K562 (cell line): ENCODE measurements around the gene GET4. TPM values are rescaled to one million over a fixed set of nuclear protein-coding genes. Genes with fewer than 3 reads are reported as not detected.

Source experiments
- CBX3 ChIP-seq, 2 experiments: IDR thresholded peaks; 1 replicate in 1 of 2; 2 replicates in 1 of 2; pipeline ENCODE4 v1.6.1; 2012; ENCODE audit warnings: inconsistent platforms in 2 of 2, low read length in 2 of 2, borderline replicate concordance in 1 of 2, control low read depth in 1 of 2
- FOXJ2 ChIP-seq: fragments of 200-800 bp; sonication (Bioruptor generic); IDR thresholded peaks from 2 replicates; pipeline ENCODE4 v1.6.1; 2016; ENCODE audit warnings: missing genetic modification characterization, missing compliant biosample characterization
- GTF2B ChIP-seq: IDR thresholded peaks from 2 replicates; pipeline ENCODE4 v1.6.1; 2011; ENCODE audit not compliant: insufficient read length; ENCODE audit errors: extremely low read depth
- MXD1 ChIP-seq: fragments of 250-450 bp; sonication (Bioruptor Pico); IDR thresholded peaks from 2 replicates; pipeline ENCODE4 v1.8.0; 2021; ENCODE audit warnings: borderline replicate concordance, mild to moderate bottlenecking, moderate library complexity; ENCODE audit not compliant: poor library complexity, severe bottlenecking
- MYBL2 ChIP-seq, 2 experiments: fragments of 450-650 bp in 1 of 2; sonication (generic) in 1 of 2; formaldehyde crosslinking in 1 of 2; IDR thresholded peaks; 2 replicates each; pipeline versions ENCODE4 v1.6.1 to v1.8.1; 2017 to 2022; ENCODE audit warnings: borderline replicate concordance in 1 of 2, inconsistent platforms in 1 of 2, low read depth in 1 of 2, mild to moderate bottlenecking in 1 of 2, missing genetic modification reagents in 1 of 2, moderate library complexity in 1 of 2
- MYC ChIP-seq, 2 experiments: fragments of 250-450 bp in 1 of 2; sonication (Bioruptor Pico) in 1 of 2; IDR thresholded peaks; 2 replicates each; pipeline versions ENCODE4 v1.5.1 to v1.6.1; 2012 to 2021; ENCODE audit warnings: low read depth in 2 of 2, borderline replicate concordance in 1 of 2, improper control_type of control experiment in 1 of 2, low read length in 1 of 2, mild to moderate bottlenecking in 1 of 2, moderate library complexity in 1 of 2
- PHB ChIP-seq: fragments of 250-450 bp; sonication (Bioruptor Pico); IDR thresholded peaks from 2 replicates; pipeline ENCODE4 v1.5.0; 2021
- POLR2G ChIP-seq: fragments of 200-400 bp; formaldehyde crosslinking; IDR thresholded peaks from 2 replicates; pipeline ENCODE4 v1.6.1; 2017; ENCODE audit warnings: low read depth, mild to moderate bottlenecking, antibody characterized with exemption, low read length, moderate library complexity
- RUNX1 ChIP-seq: sonication (generic); IDR thresholded peaks from 2 replicates; pipeline ENCODE4 v1.6.1; 2016; ENCODE audit warnings: antibody characterized with exemption, low read depth
- SMARCA4 ChIP-seq: fragments of 450-650 bp; IDR thresholded peaks from 2 replicates; pipeline ENCODE4 v1.6.1; 2016
- STAG1 ChIP-seq: sonication (generic); formaldehyde crosslinking; IDR thresholded peaks from 2 replicates; pipeline ENCODE4 v1.5.0; 2020; ENCODE audit warnings: missing genetic modification reagents, borderline replicate concordance
- TCF7L2 ChIP-seq: fragments of 150-350 bp; IDR thresholded peaks from 2 replicates; pipeline ENCODE4 v1.6.1; 2016; ENCODE audit warnings: low read depth, mild to moderate bottlenecking, low read length, moderate library complexity
- ZBED1 ChIP-seq: IDR thresholded peaks from 2 replicates; pipeline ENCODE4 v1.6.1; 2014
- ZNF436 ChIP-seq: fragments of 250-450, 450-650 bp; sonication (Bioruptor Pico); formaldehyde crosslinking; IDR thresholded peaks from 2 replicates; pipeline ENCODE4 v1.7.0; 2020; ENCODE audit warnings: mild to moderate bottlenecking
- polyA plus RNA-seq, 8 experiments: library from polyadenylated mRNA; depleted of rRNA in 4 of 8; stranded (reverse) in 5 of 8; unstranded in 3 of 8; fragments of >200 nt; fragmentation: Nextera tagmentation in 2 of 8; fragmentation: Illumina TruSeq in 1 of 8; extraction: Ambion mirVana in 2 of 8; extraction: Trizol in 1 of 8; gene quantifications; 2 replicates each; pipeline versions ENCODE4 v1.2.1 to v1.2.3, GENCODE V29; 2011 to 2014; ENCODE audit warnings: inconsistent platforms in 1 of 8, missing spikeins in 1 of 8
- total RNA-seq, 7 experiments: library from RNA; depleted of rRNA in 6 of 7; stranded (reverse); fragments of >200 nt in 6 of 7; fragmentation: Illumina TruSeq in 2 of 7; extraction: Trizol in 2 of 7; gene quantifications; 2 replicates each; pipeline versions ENCODE4 v1.2.1 to v1.2.3, GENCODE V29; 2011 to 2021; ENCODE audit warnings: low replicate concordance in 1 of 7
- TF ChIP-seq, protein P1 (sequence below): sonication (generic); formaldehyde crosslinking; IDR thresholded peaks from 2 replicates; pipeline ENCODE4 v1.8.0; 2022; ENCODE audit warnings: mild to moderate bottlenecking, low read depth, missing genetic modification reagents

The GET4 gene
- total and polyA plus RNA-seq, 9 of the 15 experiments (the other 6 are each of a cell fraction or from before 2014, with no cell fraction given), result 0.99 to 122 (median 40.4) TPM

DNA sequence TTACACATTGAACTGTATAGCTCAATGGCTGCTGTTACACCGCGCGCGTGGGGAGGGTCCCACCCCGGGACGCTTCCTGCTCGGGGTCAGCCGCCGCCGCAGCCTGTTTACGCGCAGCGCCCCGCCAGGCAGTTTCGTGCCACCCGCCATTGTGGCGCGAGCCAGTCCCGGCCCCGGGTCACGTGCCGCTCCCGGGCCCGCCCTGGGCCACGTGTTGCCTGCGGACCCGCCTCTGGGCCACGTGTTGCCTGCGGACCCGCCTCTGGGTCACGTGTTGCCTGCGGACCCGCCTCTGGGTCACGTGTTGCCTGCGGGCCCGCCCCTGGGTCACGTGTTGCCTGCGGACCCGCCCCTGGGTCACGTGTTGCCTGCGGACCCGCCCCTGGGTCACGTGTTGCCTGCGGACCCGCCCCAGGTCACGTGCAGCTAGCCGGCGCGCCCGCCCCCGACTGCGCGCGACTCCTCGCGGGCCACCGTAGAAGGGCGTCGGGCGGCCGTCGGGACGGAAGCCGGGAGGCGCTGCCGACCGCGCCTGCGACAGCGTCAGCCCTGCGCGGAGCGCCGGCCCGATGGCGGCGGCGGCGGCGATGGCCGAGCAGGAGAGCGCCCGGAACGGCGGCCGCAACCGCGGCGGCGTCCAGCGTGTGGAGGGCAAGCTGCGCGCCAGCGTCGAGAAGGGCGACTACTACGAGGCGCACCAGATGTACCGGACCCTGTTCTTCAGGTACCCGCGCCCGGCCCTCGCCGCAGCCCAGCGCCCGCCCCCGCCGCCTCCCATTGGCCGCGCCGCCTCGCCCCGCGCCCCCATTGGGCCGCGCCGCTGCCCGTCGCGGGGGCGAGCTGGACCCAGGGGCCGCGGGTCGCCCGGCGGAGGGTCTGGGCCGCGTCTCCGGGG lies at the start of gene GET4 (continued):
- TF ChIP-seq, protein P1, sequence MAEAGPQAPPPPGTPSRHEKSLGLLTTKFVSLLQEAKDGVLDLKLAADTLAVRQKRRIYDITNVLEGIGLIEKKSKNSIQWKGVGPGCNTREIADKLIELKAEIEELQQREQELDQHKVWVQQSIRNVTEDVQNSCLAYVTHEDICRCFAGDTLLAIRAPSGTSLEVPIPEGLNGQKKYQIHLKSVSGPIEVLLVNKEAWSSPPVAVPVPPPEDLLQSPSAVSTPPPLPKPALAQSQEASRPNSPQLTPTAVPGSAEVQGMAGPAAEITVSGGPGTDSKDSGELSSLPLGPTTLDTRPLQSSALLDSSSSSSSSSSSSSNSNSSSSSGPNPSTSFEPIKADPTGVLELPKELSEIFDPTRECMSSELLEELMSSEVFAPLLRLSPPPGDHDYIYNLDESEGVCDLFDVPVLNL (CRISPR knock-in tag), result peak; percentile 90
- peak; percentile 97 for TF ChIP-seq MYC (IDR thresholded peaks at IDR 0.05; ENCODE audit: low read depth, low read length)
- no peak for TF ChIP-seq MYC (CRISPR knock-in tag; IDR thresholded peaks at IDR 0.05; ENCODE audit: borderline replicate concordance, low read depth)
- 0 out of 2 replicates have a peak, but pooled peaks have one; percentile 24 for TF ChIP-seq STAG1 (CRISPR knock-in tag)
- TF ChIP-seq FOXJ2 (tag), result peak; percentile 76; the same call in 1 of the 2 replicates
- TF ChIP-seq PHB, result no peak
- no peak for TF ChIP-seq ZNF436 (CRISPR knock-in tag)
- TF ChIP-seq SMARCA4, result no peak
- TF ChIP-seq CBX3 (IDR thresholded peaks at IDR 0.05; ENCODE audit: borderline replicate concordance in 1 of 2, low read length in 2 of 2), result peak in 1 of 2 experiments; percentile 19; a peak in 1 of 3 replicates
- TF ChIP-seq MXD1, result peak; percentile 64
- TF ChIP-seq RUNX1, result no peak
- peak; percentile 89 for TF ChIP-seq POLR2G
- TF ChIP-seq TCF7L2, result no peak
- TF ChIP-seq MYBL2 (IDR thresholded peaks at IDR 0.05; ENCODE audit: low read depth), result no peak
- no peak for TF ChIP-seq MYBL2 (CRISPR knock-in tag; IDR thresholded peaks at IDR 0.05; ENCODE audit: borderline replicate concordance)
- TF ChIP-seq ZBED1, result peak; percentile 16; the same call in 1 of the 2 replicates
- TF ChIP-seq GTF2B, result no peak
